HG02588 (cell line): ENCODE results near the gene DPYSL5.

Experiments used
- ATAC-seq: cut with Tn5 transposase; IDR thresholded peaks from one replicate; pipeline ENCODE4 v1.9.1; 2021; ENCODE audit warnings: mild to moderate bottlenecking, moderate library complexity; ENCODE audit not compliant: unreplicated experiment

The DPYSL5 gene

GRCh38 chr2:26983746-26984145, 135.8 kb downstream of the DPYSL5 start:
- ATAC-seq = no peak

- no peak for ATAC-seq
Measured at GRCh38 chr2:26985807-26986206, 137.9 kb downstream of the DPYSL5 start.

- no peak for ATAC-seq
Measured at GRCh38 chr2:26986576-26986975, 138.6 kb downstream of the DPYSL5 start.

DNA sequence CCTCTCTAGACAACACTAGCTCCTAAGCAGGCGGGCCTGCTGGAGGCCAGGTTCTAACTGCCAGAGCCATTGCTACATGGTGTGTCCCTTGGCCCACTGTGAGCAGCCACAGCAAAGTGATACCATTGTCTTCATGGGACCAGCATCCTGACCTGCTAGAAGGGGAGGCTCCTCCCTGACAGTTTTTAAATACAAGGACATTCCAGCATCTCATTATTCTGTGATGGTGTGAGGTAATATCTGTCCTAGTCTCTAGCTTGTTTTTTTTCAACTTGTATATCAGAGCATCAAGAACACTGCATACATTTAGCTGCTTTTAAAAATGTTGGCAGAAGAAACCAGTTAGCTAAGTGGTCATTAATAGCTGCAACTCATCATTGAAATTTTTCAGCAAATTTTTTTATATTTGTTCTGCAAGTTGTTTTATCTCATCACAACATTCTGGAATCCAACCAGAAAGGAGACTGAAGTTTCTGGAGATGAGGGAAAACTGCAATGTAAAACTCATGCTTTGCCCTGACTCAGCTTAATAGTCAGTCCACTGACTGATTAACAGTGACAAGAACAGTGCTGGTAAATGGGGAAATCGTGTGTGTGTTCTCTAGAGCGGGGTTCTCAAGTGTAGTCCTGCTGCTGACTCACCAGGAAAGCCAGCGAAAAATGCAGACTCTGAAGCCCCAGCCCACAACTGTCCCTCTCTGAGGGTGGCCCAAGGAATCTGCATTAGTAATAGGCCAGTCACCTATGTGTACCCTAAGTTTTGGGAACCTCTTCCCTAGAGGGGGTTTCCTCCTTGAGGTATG, 140.3 kb downstream of the DPYSL5 start:
- no peak for ATAC-seq

DNA sequence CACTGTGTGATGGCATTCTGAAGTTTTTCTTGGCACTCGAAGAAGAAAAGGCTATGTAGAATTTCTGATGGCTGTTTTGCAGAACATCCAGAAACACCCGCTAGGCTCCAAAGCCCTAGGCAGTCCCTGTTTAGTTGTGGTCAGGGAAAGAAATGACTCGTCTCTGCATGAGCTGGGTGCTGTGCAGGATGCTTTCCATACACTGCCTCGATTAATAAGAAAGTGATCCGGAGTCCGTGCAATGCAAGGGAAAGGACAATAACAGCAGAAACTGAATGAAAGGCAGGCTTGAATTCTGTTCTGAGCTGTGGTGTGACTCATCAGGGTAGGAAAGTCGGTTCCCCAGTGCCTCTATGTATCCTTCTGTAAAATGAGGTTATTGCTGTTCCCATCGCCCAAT, 141.2 kb downstream of the DPYSL5 start:
- no peak for ATAC-seq

GRCh38 chr2:26991717-26992116, 143.8 kb downstream of the DPYSL5 start:
- ATAC-seq = no peak

DNA sequence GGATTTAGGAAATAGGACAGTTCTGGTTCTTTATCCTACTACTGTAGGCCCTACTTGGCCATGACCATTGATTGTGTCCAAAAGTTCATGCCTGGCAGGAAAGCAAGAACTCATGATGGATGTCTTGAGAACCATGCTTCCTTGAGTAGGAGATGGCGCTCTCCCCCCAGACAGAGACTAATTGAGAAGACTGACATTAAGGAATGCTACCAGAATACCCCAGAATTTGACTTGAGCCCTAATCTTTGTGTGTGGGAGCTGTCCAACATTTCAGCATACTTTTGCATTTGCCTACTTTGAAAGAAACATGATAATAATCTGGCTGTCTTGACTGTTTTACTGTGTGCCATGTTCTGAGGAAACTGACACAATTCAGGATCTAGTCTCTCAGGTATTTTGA, 145.8 kb downstream of the DPYSL5 start:
- no peak for ATAC-seq

DNA sequence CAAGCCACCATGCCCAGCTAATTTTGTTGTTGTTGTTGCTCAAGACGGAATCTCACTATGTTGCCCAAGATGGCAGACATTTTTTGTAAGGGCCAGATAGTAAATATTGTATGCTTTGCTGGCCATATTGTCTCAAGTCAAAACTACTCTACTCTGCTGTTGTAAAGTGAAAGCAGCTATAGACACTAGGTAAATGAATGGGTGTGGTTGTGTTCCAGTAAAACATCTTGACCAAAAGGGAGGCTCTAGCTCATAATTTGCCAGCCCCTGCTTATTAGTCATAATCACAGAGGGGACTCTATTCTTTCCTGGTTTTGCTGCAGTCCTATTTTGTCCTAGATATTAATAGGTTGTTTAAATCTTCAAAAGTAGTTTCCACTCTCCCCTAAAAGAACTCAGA, 147.1 kb downstream of the DPYSL5 start:
- ATAC-seq = no peak

GRCh38 chr2:26997394-26997793, 149.5 kb downstream of the DPYSL5 start:
- no peak for ATAC-seq

DNA sequence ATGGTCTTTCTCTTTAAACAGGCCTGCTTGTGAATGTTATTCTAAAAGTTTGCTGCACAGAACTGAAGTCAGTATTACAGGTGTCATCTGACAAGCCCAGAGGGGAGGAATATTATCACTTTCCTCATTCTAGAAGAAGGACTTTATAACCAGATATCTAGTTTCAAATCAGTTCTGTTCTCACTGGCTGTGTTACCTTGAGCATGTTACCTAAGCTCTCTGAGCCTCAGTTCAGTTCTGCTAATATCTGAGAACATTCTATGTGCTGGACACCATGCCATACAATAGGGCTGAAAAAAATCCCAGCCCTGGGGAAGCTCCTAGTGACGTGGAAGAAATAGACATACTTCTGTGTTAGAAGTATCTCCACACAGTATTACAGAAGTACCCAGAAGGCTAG, 150.4 kb downstream of the DPYSL5 start:
- no peak for ATAC-seq
